ENCODE results near the gene UPK3BL1.
"Not testable (repeated sequence)": the region's sequence is repeated elsewhere in the genome, so short reads cannot be mapped to it uniquely, and the experiment has no call there.

Gene UPK3BL1, protein sequence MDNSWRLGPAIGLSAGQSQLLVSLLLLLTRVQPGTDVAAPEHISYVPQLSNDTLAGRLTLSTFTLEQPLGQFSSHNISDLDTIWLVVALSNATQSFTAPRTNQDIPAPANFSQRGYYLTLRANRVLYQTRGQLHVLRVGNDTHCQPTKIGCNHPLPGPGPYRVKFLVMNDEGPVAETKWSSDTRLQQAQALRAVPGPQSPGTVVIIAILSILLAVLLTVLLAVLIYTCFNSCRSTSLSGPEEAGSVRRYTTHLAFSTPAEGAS

DNA sequence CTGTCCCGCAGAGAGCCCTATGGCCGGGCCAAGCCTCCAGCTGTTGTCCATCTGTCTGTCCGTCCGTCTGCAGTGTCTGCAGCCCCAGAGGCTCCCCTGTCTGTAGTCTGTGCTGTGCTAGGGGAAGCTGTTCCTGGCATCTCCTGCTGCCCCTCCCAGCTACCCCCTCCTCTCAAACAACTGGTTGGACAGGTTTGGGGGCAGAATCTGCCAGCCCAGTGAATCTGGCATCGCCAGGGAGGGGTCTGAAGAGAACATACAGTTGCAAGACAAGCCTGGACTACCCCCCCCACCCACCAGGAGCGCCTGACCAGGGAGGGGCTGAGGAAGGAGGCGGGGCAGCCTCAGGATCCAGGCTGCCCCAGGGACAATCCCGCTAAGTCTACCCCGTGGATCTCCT lies at the start of gene UPK3BL1:
Gene UPK3BL1, minus strand, starts transcription at position 101 of the 400 bp plus-strand sequence. Its CDS starts 50 bp downstream, at position 51.
- not testable (repeated sequence) for H3K9me3 ChIP-seq (replicated peaks; ENCODE audit: insufficient read depth, low read length); H3K27ac ChIP-seq (ENCODE audit: low read length); DNase-seq; H3K4me2 ChIP-seq (ENCODE audit: low read depth, low read length); H2AFZ ChIP-seq (ENCODE audit: low read length); H4K20me1 ChIP-seq (ENCODE audit: insufficient read depth, low read length); H3K4me3 ChIP-seq (ENCODE audit: low read length); H3K9me2 ChIP-seq (replicated peaks; ENCODE audit: insufficient read depth, low read length); H3K36me3 ChIP-seq (replicated peaks; ENCODE audit: insufficient read depth, low read length); H3F3A ChIP-seq (ENCODE audit: insufficient read depth, low read length); H3K27me3 ChIP-seq (replicated peaks; ENCODE audit: insufficient read depth, low read length); H3K79me2 ChIP-seq (ENCODE audit: low read length); H3K9ac ChIP-seq (ENCODE audit: low read length); H3K4me1 ChIP-seq (ENCODE audit: low read length)

DNA sequence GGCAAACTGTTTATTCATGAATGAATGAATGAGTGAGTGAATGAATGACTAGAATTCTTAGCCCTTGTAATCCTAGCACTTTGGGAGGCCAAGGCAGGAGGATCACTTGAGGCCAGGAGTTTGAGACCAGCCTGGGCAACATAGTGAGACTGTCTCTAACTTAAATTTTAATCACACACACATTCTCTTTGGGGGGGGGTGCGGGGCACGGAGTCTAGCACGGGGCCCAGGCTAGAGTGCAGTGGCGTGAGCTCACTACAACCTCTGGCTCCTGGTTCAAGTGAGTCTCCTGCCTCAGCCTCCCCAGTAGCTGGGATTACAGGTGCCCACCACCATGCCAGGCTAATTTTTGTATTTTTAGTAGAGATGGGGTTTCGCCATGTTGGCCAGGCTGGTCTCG lies 48.0 kb upstream of the UPK3BL1 start:
- H3K27ac ChIP-seq (ENCODE audit: low read length); H3F3A ChIP-seq (ENCODE audit: insufficient read depth, low read length); H3K9me2 ChIP-seq (replicated peaks; ENCODE audit: insufficient read depth, low read length); H3K27me3 ChIP-seq (replicated peaks; ENCODE audit: insufficient read depth, low read length); DNase-seq; H3K9ac ChIP-seq (ENCODE audit: low read length); H3K79me2 ChIP-seq (ENCODE audit: low read length); H3K4me1 ChIP-seq (ENCODE audit: low read length); H3K9me3 ChIP-seq (replicated peaks; ENCODE audit: insufficient read depth, low read length); H3K4me2 ChIP-seq (ENCODE audit: low read depth, low read length); H2AFZ ChIP-seq (ENCODE audit: low read length); H3K36me3 ChIP-seq (replicated peaks; ENCODE audit: insufficient read depth, low read length); H4K20me1 ChIP-seq (ENCODE audit: insufficient read depth, low read length); H3K4me3 ChIP-seq (ENCODE audit: low read length): not testable (repeated sequence)

DNA sequence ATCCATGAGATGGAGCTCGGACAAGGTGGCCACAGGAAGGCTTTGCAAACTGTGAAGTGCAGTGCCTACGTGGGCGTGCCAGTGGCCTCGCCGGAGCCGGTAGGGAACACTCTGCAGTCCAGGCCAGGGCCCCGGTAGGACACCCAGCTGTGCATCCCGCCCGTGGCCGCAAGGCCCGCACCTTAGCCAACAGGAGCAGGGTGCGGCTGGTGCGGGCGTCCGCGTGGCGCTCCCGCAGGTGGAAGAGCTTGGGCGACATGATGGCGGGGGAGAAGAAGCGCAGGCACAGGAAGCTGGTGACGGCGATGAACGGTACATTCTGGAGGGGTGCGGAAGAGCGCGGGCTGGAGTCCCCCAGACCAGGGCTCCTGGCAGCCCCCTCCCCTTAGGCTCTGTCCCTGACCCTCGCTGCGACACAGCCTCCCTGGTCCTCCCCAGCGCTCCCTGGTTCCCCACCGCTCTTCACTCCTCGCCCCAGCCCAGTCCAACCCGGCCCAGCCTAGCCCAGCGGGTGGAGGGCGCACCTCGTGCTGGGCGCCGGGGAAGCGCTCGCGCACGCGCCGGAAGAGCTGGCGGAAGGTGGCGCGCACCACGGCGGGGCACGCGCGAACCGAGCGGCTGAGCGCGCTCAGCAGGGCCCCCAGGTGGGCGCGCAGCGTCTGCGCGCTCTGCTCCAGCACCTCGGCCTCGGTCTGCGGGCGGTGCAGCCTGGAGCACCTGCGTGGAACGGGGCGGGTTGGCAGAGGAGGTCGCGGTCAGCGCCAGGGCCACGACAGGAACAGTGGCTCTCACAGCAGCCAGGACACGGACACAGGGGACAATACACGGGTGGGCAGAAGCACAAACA lies 47.1 kb upstream of the UPK3BL1 start:
- H3K9ac ChIP-seq (ENCODE audit: low read length); H3K4me1 ChIP-seq (ENCODE audit: low read length); H3K9me3 ChIP-seq (replicated peaks; ENCODE audit: insufficient read depth, low read length); H3K4me3 ChIP-seq (ENCODE audit: low read length); H3K4me2 ChIP-seq (ENCODE audit: low read depth, low read length); H2AFZ ChIP-seq (ENCODE audit: low read length); H3K27ac ChIP-seq (ENCODE audit: low read length); H4K20me1 ChIP-seq (ENCODE audit: insufficient read depth, low read length); H3K79me2 ChIP-seq (ENCODE audit: low read length); DNase-seq; H3K27me3 ChIP-seq (replicated peaks; ENCODE audit: insufficient read depth, low read length); H3K36me3 ChIP-seq (replicated peaks; ENCODE audit: insufficient read depth, low read length); H3F3A ChIP-seq (ENCODE audit: insufficient read depth, low read length); H3K9me2 ChIP-seq (replicated peaks; ENCODE audit: insufficient read depth, low read length): not testable (repeated sequence)

DNA sequence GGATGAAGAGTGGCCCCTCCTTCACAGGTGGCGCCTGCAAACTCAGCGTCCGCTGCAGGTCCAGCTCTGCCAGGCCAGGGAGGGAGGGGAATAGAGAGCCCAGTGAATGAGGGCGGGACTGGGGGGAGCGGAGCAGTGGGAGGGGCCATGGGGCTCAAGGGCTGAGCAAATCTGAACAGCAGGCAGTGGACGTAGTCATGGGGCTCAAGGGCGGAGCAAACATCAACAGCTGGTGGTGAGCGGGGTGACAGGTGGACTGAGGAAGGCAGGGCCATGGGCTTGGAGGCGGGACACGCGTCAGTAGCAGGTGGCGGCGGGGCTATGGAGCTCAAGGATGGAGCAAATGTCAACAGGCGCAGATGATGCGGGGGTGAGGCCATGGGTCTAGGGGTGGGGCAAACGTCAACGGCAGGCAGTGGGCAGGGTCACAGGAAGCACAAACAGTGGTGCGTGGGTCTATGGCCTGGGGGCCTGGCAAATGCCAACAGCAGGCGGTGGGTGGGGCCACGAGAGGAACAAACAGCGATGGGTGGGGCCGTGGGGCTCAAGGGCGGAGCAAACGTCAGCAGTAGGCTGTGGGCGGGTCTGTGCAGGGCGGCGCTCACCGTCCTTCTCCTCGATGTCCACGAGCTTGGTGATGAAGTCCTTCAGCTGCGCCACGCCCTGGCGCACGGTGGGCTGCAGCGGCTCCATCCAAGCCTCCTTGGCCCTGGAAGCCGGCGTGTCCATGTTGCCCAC lies 45.9 kb upstream of the UPK3BL1 start:
- not testable (repeated sequence) for H3K27ac ChIP-seq (ENCODE audit: low read length); H3K9me3 ChIP-seq (replicated peaks; ENCODE audit: insufficient read depth, low read length); H3K4me1 ChIP-seq (ENCODE audit: low read length); H3K9me2 ChIP-seq (replicated peaks; ENCODE audit: insufficient read depth, low read length); H3K36me3 ChIP-seq (replicated peaks; ENCODE audit: insufficient read depth, low read length); H3K79me2 ChIP-seq (ENCODE audit: low read length); H3K4me3 ChIP-seq (ENCODE audit: low read length); DNase-seq; H3K9ac ChIP-seq (ENCODE audit: low read length); H3K27me3 ChIP-seq (replicated peaks; ENCODE audit: insufficient read depth, low read length); H3F3A ChIP-seq (ENCODE audit: insufficient read depth, low read length); H2AFZ ChIP-seq (ENCODE audit: low read length); H4K20me1 ChIP-seq (ENCODE audit: insufficient read depth, low read length); H3K4me2 ChIP-seq (ENCODE audit: low read depth, low read length)

DNA sequence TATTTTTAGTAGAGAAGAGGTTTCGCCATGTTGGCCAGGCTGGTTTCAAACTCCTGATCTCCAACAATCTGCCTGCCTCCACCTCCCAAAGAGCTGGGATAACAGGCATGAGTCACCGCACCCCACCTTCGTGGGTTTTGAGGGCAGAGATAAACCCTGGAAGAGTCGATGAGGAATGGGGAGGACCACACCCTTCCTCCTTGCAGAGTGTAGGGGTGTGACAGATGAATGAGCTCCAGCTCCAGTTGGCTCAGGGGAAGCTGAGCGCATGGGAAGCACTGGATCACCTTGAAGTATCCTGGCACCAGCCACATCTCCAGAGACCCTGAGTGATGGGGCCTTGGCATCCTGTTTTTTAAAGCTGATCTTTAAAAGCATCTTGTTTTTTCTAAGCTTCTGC lies 40.0 kb upstream of the UPK3BL1 start:
- H3K9me2 ChIP-seq (replicated peaks; ENCODE audit: insufficient read depth, low read length); H3F3A ChIP-seq (ENCODE audit: insufficient read depth, low read length); H3K4me3 ChIP-seq (ENCODE audit: low read length); H3K9me3 ChIP-seq (replicated peaks; ENCODE audit: insufficient read depth, low read length); H3K27me3 ChIP-seq (replicated peaks; ENCODE audit: insufficient read depth, low read length); H3K4me2 ChIP-seq (ENCODE audit: low read depth, low read length); H3K9ac ChIP-seq (ENCODE audit: low read length); H3K36me3 ChIP-seq (replicated peaks; ENCODE audit: insufficient read depth, low read length); H3K79me2 ChIP-seq (ENCODE audit: low read length); H3K4me1 ChIP-seq (ENCODE audit: low read length); H3K27ac ChIP-seq (ENCODE audit: low read length); H4K20me1 ChIP-seq (ENCODE audit: insufficient read depth, low read length); H2AFZ ChIP-seq (ENCODE audit: low read length); DNase-seq: not testable (repeated sequence)

DNA sequence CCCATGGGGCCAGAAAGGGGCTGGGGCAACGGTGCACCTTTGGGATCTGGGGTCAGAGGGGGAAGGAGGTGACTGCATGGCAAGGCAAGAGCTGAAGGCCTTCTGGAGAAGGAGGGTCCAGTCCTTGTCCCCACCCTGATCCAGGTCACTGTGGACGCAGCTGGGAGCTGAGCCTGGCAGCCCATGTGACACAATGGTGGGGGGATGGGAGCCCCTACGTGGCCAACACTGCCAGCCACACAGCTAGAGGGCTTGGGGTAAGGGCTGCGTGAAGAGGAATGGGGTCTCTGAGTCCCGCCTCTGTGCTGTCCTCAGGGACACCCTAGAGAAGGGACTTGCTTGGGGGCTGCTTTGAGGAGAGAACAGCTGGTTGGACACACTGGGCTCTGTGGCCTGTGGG lies 38.2 kb upstream of the UPK3BL1 start:
- not testable (repeated sequence) for H3K36me3 ChIP-seq (replicated peaks; ENCODE audit: insufficient read depth, low read length); H3K4me3 ChIP-seq (ENCODE audit: low read length); H3K9me3 ChIP-seq (replicated peaks; ENCODE audit: insufficient read depth, low read length); H3K27ac ChIP-seq (ENCODE audit: low read length); H2AFZ ChIP-seq (ENCODE audit: low read length); H4K20me1 ChIP-seq (ENCODE audit: insufficient read depth, low read length); H3K4me2 ChIP-seq (ENCODE audit: low read depth, low read length); H3F3A ChIP-seq (ENCODE audit: insufficient read depth, low read length); H3K9me2 ChIP-seq (replicated peaks; ENCODE audit: insufficient read depth, low read length); H3K79me2 ChIP-seq (ENCODE audit: low read length); H3K4me1 ChIP-seq (ENCODE audit: low read length); H3K9ac ChIP-seq (ENCODE audit: low read length); DNase-seq; H3K27me3 ChIP-seq (replicated peaks; ENCODE audit: insufficient read depth, low read length)

DNA sequence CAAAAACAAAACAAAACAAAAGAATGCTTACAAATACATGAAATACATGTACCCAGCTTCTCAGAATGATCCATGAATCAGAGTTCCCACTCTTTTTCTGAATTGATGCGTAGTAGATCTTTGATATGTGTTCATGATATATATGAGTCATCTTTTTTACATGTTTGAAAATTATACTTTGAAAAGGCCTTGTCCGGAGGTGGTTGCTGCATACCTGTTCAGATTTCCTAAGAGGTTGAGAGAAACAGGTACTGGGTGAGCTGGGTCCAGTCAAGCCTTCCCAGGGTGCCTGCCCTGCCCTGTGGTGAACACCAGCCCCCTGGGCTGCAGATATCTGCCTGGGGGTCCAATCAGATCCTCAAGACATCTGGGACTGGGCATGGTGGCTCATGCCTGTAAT lies 33.0 kb upstream of the UPK3BL1 start:
- H3K9me3 ChIP-seq (replicated peaks; ENCODE audit: insufficient read depth, low read length); H3K4me1 ChIP-seq (ENCODE audit: low read length); H3K27me3 ChIP-seq (replicated peaks; ENCODE audit: insufficient read depth, low read length); H3K9me2 ChIP-seq (replicated peaks; ENCODE audit: insufficient read depth, low read length); H3K27ac ChIP-seq (ENCODE audit: low read length); H4K20me1 ChIP-seq (ENCODE audit: insufficient read depth, low read length); H3K9ac ChIP-seq (ENCODE audit: low read length); H2AFZ ChIP-seq (ENCODE audit: low read length); H3K36me3 ChIP-seq (replicated peaks; ENCODE audit: insufficient read depth, low read length); H3K79me2 ChIP-seq (ENCODE audit: low read length); H3F3A ChIP-seq (ENCODE audit: insufficient read depth, low read length); H3K4me3 ChIP-seq (ENCODE audit: low read length); H3K4me2 ChIP-seq (ENCODE audit: low read depth, low read length); DNase-seq: not testable (repeated sequence)
